Lung (tissue), 12 donors: ENCODE results near the gene UBXN6. TPM values are rescaled to one million over a fixed set of nuclear protein-coding genes. Genes with fewer than 3 reads are reported as not detected.

Experiments used
- ATAC-seq: fragments of 200-7000 bp; cut with Tn5 transposase; one replicate; pipeline ENCODE4 v1.9.1; 2020; ENCODE audit warnings: moderate number of reproducible peaks; ENCODE audit not compliant: insufficient read depth, low FRiP score
- DNase-seq, 3 donors: peaks; one replicate each; pipeline ENCODE4 v3.0.0-alpha.2; 2013 to 2017
- H3K27ac ChIP-seq, 2 donors: one replicate each; pipeline ENCODE4 v1.5.1; 2013; ENCODE audit warnings: mild to moderate bottlenecking in 2 of 2, moderate library complexity in 2 of 2, control low read depth in 1 of 2, inconsistent platforms in 1 of 2, low read depth in 1 of 2, low read length in 1 of 2
- H3K27me3 ChIP-seq, 3 donors: one replicate each; pipeline ENCODE4 v1.5.1; 2013; ENCODE audit warnings: low read length in 2 of 3; ENCODE audit not compliant: control insufficient read depth in 3 of 3, insufficient read depth in 3 of 3
- H3K36me3 ChIP-seq, 4 donors: one replicate each; pipeline ENCODE4 v1.5.1; 2013; ENCODE audit warnings: low read length in 4 of 4, mild to moderate bottlenecking in 1 of 4, moderate library complexity in 1 of 4; ENCODE audit not compliant: control insufficient read depth in 4 of 4, insufficient read depth in 4 of 4
- H3K4me1 ChIP-seq, 5 donors: one replicate each; pipeline ENCODE4 v1.5.1; 2013; ENCODE audit warnings: low read length in 5 of 5, mild to moderate bottlenecking in 2 of 5, moderate library complexity in 1 of 5; ENCODE audit not compliant: control insufficient read depth in 5 of 5, insufficient read depth in 5 of 5
- H3K4me3 ChIP-seq: one replicate; pipeline ENCODE4 v1.5.1; 2013; ENCODE audit warnings: mild to moderate bottlenecking, control low read depth, moderate library complexity
- H3K9ac ChIP-seq, 2 donors: one replicate each; pipeline ENCODE4 v1.5.1; 2013; ENCODE audit warnings: low read length in 2 of 2, control low read depth in 1 of 2; ENCODE audit not compliant: insufficient read depth in 1 of 2
- H3K9me3 ChIP-seq, 4 donors: one replicate each; pipeline ENCODE4 v1.5.1; 2013; ENCODE audit warnings: low read length in 3 of 4, mild to moderate bottlenecking in 1 of 4, moderate library complexity in 1 of 4; ENCODE audit not compliant: control insufficient read depth in 4 of 4, insufficient read depth in 3 of 4
- CTCF ChIP-seq: IDR thresholded peaks from 2 replicates; pipeline ENCODE4 v1.5.1; 2012; ENCODE audit warnings: mild to moderate bottlenecking; ENCODE audit errors: control extremely low read depth, extremely low read depth
- WGBS, 2 donors: extraction: QIAGEN DNeasy Blood & Tissue Kit; methylation state at CpG; one replicate each; pipeline ENCODE4 v1.1.7; 2013; 5-methylcytosine and 5-hydroxymethylcytosine counted together
- polyA plus RNA-seq, 2 donors: library from polyadenylated mRNA; stranded (reverse); fragments of 200-250 nt; gene quantifications; one replicate each; pipeline ENCODE4 v1.2.1, GENCODE V29; 2013
- total RNA-seq, 2 donors: library from RNA; depleted of rRNA in 1 of 2; stranded (reverse); fragments of >200 nt in 1 of 2; gene quantifications; one replicate each; pipeline ENCODE4 v1.2.1, GENCODE V29; 2014 to 2021
- donor health status: control.
- donor health status: control.
- donor health status: Bipolar disorder and iron deficiency.
- donor health status: healthy.
- donor health status: DM: yes; HTN: yes; CAD: no.

The UBXN6 gene
- total and polyA plus RNA-seq, 4 donors = 74.4 to 128 (median 98.5) TPM

GRCh38 chr19:4505570-4506448, 48.2 kb upstream of the UBXN6 start:
- Histone ChIP-seq H3K27me3 (no peaks in the 10 kb centered on the region), H3K9ac (no peak overlapping the region), H3K9me3 (no peaks in the 10 kb centered on the region), H3K36me3 (peaks cover 0 to 43% (median 4%) of the 10 kb centered on the region in 4 donors), H3K4me3 (no peak overlapping the region), H3K27ac (no peak overlapping the region), H3K4me1 (no peaks in the 10 kb centered on the region)
- no peak for TF ChIP-seq CTCF
- no peak for DNase-seq
- 95 to 96% methylated on average over 34 of the region's 34 CpGs for WGBS, 2 donors
- no peak for ATAC-seq

- H3K9me3 ChIP-seq = no peaks in the 10 kb centered on the region
- H3K4me3 ChIP-seq = no peak overlapping the region
- H3K27me3 ChIP-seq = no peaks in the 10 kb centered on the region
- no peak for TF ChIP-seq CTCF
- H3K9ac ChIP-seq = no peak overlapping the region
- peaks cover 0 to 46% (median 6%) of the 10 kb centered on the region in 4 donors for H3K36me3 ChIP-seq
- WGBS, 2 donors = 78 to 82% methylated on average over 15 of the region's 15 CpGs
- no peaks in the 10 kb centered on the region for H3K4me1 ChIP-seq
- H3K27ac ChIP-seq = no peak overlapping the region
- ATAC-seq = no peak
- no peak for DNase-seq
Observed at GRCh38 chr19:4504891-4505569, 47.4 kb upstream of the UBXN6 start.

GRCh38 chr19:4504297-4504701, 46.7 kb upstream of the UBXN6 start:
- TF ChIP-seq CTCF = no peak
- H3K36me3 ChIP-seq = peaks cover 0 to 53% (median 6%) of the 10 kb centered on the region in 4 donors

More at GRCh38 chr19:4504297-4504701, 46.7 kb upstream of the UBXN6 start:
- H3K4me3 ChIP-seq = no peak overlapping the region
- H3K4me1 ChIP-seq = no peaks in the 10 kb centered on the region
- H3K9me3 ChIP-seq = no peaks in the 10 kb centered on the region
- H3K27me3 ChIP-seq = no peaks in the 10 kb centered on the region
- ATAC-seq = no peak
- 94% methylated on average over 23 of the region's 23 CpGs for WGBS, 2 donors
- no peak for DNase-seq
- no peak overlapping the region for H3K9ac ChIP-seq
- no peak overlapping the region for H3K27ac ChIP-seq
